NCI-H2227 treated with DMSO at 0.1 percent for 48 hours (cell line): Measurements from ENCODE around the gene SUCLG1.
"Not testable (repeated sequence)": the region's sequence is repeated elsewhere in the genome, so short reads cannot be mapped to it uniquely, and the experiment has no call there.

ENCODE experiments used
- DNase-seq: peaks from one replicate; lab custom pipeline; 2025; lab: John Stamatoyannopoulos, UW

SUCLG1 gene

GRCh38 chr2:84421197-84421596, 37.9 kb downstream of the SUCLG1 start:
- no peak for DNase-seq

- DNase-seq, result no peak
These were observed 41.5 kb downstream of the SUCLG1 start for GRCh38 chr2:84417453-84418145.

GRCh38 chr2:84409531-84409930, 49.5 kb downstream of the SUCLG1 start:
- DNase-seq, result no peak

GRCh38 chr2:84402111-84402510, 57.0 kb downstream of the SUCLG1 start:
- DNase-seq, result not testable (repeated sequence)

GRCh38 chr2:84399839-84400238, 59.2 kb downstream of the SUCLG1 start:
- DNase-seq, result not testable (repeated sequence)

- DNase-seq, result no peak
These were observed 63.3 kb downstream of the SUCLG1 start for GRCh38 chr2:84395820-84396219.

GRCh38 chr2:84394628-84395027, 64.5 kb downstream of the SUCLG1 start:
- DNase-seq, result no peak

- DNase-seq, result no peak
These were observed 65.3 kb downstream of the SUCLG1 start for GRCh38 chr2:84393829-84394228.

- no peak for DNase-seq
These were observed 69.3 kb downstream of the SUCLG1 start for GRCh38 chr2:84389794-84390193.

- no peak for DNase-seq
These were observed 70.1 kb downstream of the SUCLG1 start for GRCh38 chr2:84388921-84389490.

GRCh38 chr2:84388133-84388532, 70.9 kb downstream of the SUCLG1 start:
- DNase-seq, result no peak

- no peak for DNase-seq
These were observed 72.6 kb downstream of the SUCLG1 start for GRCh38 chr2:84386336-84387040.

- no peak for DNase-seq
These were observed 75.8 kb downstream of the SUCLG1 start for GRCh38 chr2:84383271-84383670.

- no peak for DNase-seq
These were observed 78.2 kb downstream of the SUCLG1 start for GRCh38 chr2:84380875-84381274.

- DNase-seq, result no peak
These were observed 80.1 kb downstream of the SUCLG1 start for GRCh38 chr2:84378960-84379359.

- no peak for DNase-seq
These were observed 84.1 kb downstream of the SUCLG1 start for GRCh38 chr2:84375020-84375419.

- no peak for DNase-seq
These were observed 85.2 kb downstream of the SUCLG1 start for GRCh38 chr2:84373866-84374265.
